HepG2 (cell line): Measurements from ENCODE around the gene ZNF765. TPM values are rescaled to one million over a fixed set of nuclear protein-coding genes. Genes with fewer than 3 reads are reported as not detected.

Experiments
- MTA3 ChIP-seq: sonication (generic); formaldehyde crosslinking; IDR thresholded peaks from 2 replicates; pipeline ENCODE4 v1.4.0; 2020; ENCODE audit warnings: missing genetic modification reagents
- NFIC ChIP-seq: IDR thresholded peaks from 2 replicates; pipeline ENCODE4 v1.6.1; 2012; ENCODE audit warnings: mild to moderate bottlenecking, low read length, inconsistent platforms
- YY1 ChIP-seq: IDR thresholded peaks from 2 replicates; pipeline ENCODE4 v1.6.1; 2011; ENCODE audit warnings: low read length, low read depth, moderate library complexity, mild to moderate bottlenecking; ENCODE audit not compliant: insufficient read depth, insufficient replicate concordance
- ZNF546 ChIP-seq: sonication (generic); formaldehyde crosslinking; conservative IDR thresholded peaks from 2 replicates; pipeline ENCODE4 v1.8.1; 2023; ENCODE audit warnings: mild to moderate bottlenecking, missing genetic modification reagents
- ZNF749 ChIP-seq: sonication (generic); formaldehyde crosslinking; IDR thresholded peaks from 2 replicates; pipeline ENCODE4 v1.8.0; 2022; ENCODE audit warnings: mild to moderate bottlenecking, missing genetic modification reagents, moderate library complexity, borderline replicate concordance
- ZNF775 ChIP-seq: sonication (generic); formaldehyde crosslinking; IDR thresholded peaks from 2 replicates; pipeline ENCODE4 v1.4.0; 2020; ENCODE audit warnings: missing genetic modification reagents, mild to moderate bottlenecking, moderate library complexity, borderline replicate concordance
- ZSCAN12 ChIP-seq: sonication (generic); formaldehyde crosslinking; IDR thresholded peaks from 2 replicates; pipeline ENCODE4 v1.9.0; 2021; ENCODE audit warnings: mild to moderate bottlenecking, missing genetic modification reagents
- polyA plus RNA-seq, 8 experiments: library from polyadenylated mRNA; depleted of rRNA in 3 of 8; stranded (reverse) in 7 of 8; unstranded in 1 of 8; fragments of >200 nt; fragmentation: Illumina TruSeq in 4 of 8; extraction: Trizol in 4 of 8; gene quantifications; 2 replicates each; pipeline versions ENCODE4 v1.2.1 to v1.2.3, GENCODE V29; 2011 to 2016; ENCODE audit warnings: low read depth in 4 of 8, missing spikeins in 1 of 8, mixed read lengths in 1 of 8; ENCODE audit not compliant: insufficient read depth in 1 of 8
- total RNA-seq, 5 experiments: library from RNA; depleted of rRNA; stranded (reverse); fragments of >200 nt; fragmentation: Illumina TruSeq; extraction: Trizol; gene quantifications; 2 replicates each; pipeline ENCODE4 v1.2.3, GENCODE V29; 2016; ENCODE audit warnings: low read depth in 1 of 5
- TF ChIP-seq, protein P1 (sequence below): sonication (generic); formaldehyde crosslinking; IDR thresholded peaks from 2 replicates; pipeline ENCODE4 v1.5.0; 2020; ENCODE audit warnings: mild to moderate bottlenecking, missing genetic modification reagents
- TF ChIP-seq, protein P2 (sequence below): sonication (generic); formaldehyde crosslinking; IDR thresholded peaks from 2 replicates; pipeline ENCODE4 v1.4.0; 2020; ENCODE audit warnings: missing genetic modification reagents
- TF ChIP-seq, protein P3 (sequence below): sonication (generic); formaldehyde crosslinking; conservative IDR thresholded peaks from 2 replicates; pipeline ENCODE4 v1.4.0; 2020; ENCODE audit warnings: mild to moderate bottlenecking, missing genetic modification reagents, moderate library complexity
- TF ChIP-seq, protein P4 (sequence below): fragments of 450-650 bp; IDR thresholded peaks from 2 replicates; pipeline ENCODE4 v1.6.1; 2016

Gene ZNF765
- total and polyA plus RNA-seq, 2 of the 13 experiments (the other 11 are each of a cell fraction or from before 2014, with no cell fraction given): 5.0 to 14.5 TPM

- TF ChIP-seq, protein P1, sequence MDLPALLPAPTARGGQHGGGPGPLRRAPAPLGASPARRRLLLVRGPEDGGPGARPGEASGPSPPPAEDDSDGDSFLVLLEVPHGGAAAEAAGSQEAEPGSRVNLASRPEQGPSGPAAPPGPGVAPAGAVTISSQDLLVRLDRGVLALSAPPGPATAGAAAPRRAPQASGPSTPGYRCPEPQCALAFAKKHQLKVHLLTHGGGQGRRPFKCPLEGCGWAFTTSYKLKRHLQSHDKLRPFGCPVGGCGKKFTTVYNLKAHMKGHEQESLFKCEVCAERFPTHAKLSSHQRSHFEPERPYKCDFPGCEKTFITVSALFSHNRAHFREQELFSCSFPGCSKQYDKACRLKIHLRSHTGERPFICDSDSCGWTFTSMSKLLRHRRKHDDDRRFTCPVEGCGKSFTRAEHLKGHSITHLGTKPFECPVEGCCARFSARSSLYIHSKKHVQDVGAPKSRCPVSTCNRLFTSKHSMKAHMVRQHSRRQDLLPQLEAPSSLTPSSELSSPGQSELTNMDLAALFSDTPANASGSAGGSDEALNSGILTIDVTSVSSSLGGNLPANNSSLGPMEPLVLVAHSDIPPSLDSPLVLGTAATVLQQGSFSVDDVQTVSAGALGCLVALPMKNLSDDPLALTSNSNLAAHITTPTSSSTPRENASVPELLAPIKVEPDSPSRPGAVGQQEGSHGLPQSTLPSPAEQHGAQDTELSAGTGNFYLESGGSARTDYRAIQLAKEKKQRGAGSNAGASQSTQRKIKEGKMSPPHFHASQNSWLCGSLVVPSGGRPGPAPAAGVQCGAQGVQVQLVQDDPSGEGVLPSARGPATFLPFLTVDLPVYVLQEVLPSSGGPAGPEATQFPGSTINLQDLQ (CRISPR knock-in tag): no peak
- TF ChIP-seq ZNF749 (CRISPR knock-in tag) (peak; percentile 37; the same call in 1 of the 2 replicates), NFIC (no peak), ZNF775 (CRISPR knock-in tag) (0 out of 2 replicates have a peak, but pooled peaks have one; percentile 81), MTA3 (CRISPR knock-in tag) (no peak), ZSCAN12 (CRISPR knock-in tag) (no peak), ZNF546 (no peak), YY1 (peak; percentile 49)
- TF ChIP-seq, protein P2, sequence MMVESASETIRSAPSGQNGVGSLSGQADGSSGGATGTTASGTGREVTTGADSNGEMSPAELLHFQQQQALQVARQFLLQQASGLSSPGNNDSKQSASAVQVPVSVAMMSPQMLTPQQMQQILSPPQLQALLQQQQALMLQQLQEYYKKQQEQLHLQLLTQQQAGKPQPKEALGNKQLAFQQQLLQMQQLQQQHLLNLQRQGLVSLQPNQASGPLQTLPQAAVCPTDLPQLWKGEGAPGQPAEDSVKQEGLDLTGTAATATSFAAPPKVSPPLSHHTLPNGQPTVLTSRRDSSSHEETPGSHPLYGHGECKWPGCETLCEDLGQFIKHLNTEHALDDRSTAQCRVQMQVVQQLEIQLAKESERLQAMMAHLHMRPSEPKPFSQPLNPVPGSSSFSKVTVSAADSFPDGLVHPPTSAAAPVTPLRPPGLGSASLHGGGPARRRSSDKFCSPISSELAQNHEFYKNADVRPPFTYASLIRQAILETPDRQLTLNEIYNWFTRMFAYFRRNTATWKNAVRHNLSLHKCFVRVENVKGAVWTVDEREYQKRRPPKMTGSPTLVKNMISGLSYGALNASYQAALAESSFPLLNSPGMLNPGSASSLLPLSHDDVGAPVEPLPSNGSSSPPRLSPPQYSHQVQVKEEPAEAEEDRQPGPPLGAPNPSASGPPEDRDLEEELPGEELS (CRISPR knock-in tag): peak; percentile 43
- TF ChIP-seq, protein P3, sequence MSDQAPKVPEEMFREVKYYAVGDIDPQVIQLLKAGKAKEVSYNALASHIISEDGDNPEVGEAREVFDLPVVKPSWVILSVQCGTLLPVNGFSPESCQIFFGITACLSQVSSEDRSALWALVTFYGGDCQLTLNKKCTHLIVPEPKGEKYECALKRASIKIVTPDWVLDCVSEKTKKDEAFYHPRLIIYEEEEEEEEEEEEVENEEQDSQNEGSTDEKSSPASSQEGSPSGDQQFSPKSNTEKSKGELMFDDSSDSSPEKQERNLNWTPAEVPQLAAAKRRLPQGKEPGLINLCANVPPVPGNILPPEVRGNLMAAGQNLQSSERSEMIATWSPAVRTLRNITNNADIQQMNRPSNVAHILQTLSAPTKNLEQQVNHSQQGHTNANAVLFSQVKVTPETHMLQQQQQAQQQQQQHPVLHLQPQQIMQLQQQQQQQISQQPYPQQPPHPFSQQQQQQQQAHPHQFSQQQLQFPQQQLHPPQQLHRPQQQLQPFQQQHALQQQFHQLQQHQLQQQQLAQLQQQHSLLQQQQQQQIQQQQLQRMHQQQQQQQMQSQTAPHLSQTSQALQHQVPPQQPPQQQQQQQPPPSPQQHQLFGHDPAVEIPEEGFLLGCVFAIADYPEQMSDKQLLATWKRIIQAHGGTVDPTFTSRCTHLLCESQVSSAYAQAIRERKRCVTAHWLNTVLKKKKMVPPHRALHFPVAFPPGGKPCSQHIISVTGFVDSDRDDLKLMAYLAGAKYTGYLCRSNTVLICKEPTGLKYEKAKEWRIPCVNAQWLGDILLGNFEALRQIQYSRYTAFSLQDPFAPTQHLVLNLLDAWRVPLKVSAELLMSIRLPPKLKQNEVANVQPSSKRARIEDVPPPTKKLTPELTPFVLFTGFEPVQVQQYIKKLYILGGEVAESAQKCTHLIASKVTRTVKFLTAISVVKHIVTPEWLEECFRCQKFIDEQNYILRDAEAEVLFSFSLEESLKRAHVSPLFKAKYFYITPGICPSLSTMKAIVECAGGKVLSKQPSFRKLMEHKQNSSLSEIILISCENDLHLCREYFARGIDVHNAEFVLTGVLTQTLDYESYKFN (CRISPR knock-in tag): peak; percentile 43; the same call in 1 of the 2 replicates
- TF ChIP-seq, protein P4, sequence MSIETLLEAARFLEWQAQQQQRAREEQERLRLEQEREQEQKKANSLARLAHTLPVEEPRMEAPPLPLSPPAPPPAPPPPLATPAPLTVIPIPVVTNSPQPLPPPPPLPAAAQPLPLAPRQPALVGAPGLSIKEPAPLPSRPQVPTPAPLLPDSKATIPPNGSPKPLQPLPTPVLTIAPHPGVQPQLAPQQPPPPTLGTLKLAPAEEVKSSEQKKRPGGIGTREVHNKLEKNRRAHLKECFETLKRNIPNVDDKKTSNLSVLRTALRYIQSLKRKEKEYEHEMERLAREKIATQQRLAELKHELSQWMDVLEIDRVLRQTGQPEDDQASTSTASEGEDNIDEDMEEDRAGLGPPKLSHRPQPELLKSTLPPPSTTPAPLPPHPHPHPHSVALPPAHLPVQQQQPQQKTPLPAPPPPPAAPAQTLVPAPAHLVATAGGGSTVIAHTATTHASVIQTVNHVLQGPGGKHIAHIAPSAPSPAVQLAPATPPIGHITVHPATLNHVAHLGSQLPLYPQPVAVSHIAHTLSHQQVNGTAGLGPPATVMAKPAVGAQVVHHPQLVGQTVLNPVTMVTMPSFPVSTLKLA: peak; percentile 45; the same call in 1 of the 2 replicates
Observed at GRCh38 chr19:53431399-53432087, 36.6 kb downstream of the ZNF765 start, which contains the start of gene ZNF761 (continued).
